Caco-2 (cell line): ENCODE results near the gene GAA. TPM values are rescaled to one million over a fixed set of nuclear protein-coding genes. Genes with fewer than 3 reads are reported as not detected.
A peak's percentile ranks its signal among the peaks of the same experiment; 100 is the strongest.

Source experiments
- BruUV-seq: library from RNA; stranded (reverse); fragments of 400-500 nt; replicated peaks from 2 replicates; lab custom pipeline; 2021; lab: Mats Ljungman, UMichigan
- CTCF ChIA-PET: fragments of 300-600 bp; sonication (Branson Sonifier 250); formaldehyde crosslinking; loops from one replicate; lab custom pipeline; 2022; ENCODE audit warnings: antibody characterized with exemption; lab: Charles Lee
- POLR2A ChIA-PET: fragments of 300-600 bp; sonication (Branson Sonifier 250); formaldehyde crosslinking; loops from one replicate; lab custom pipeline; 2022; ENCODE audit warnings: antibody characterized with exemption; lab: Charles Lee
- DNase-seq, 2 experiments: peaks; one replicate each; pipeline versions ENCODE4 v3.0.0 to v3.0.0-alpha.2; 2020 to 2022
- H3K27me3 ChIP-seq: replicated peaks from 2 replicates; pipeline ENCODE4 v1.6.0; 2011; ENCODE audit warnings: low read length; ENCODE audit not compliant: control insufficient read depth, insufficient read depth
- H3K36me3 ChIP-seq: 2 replicates; pipeline ENCODE4 v1.5.1; 2011; ENCODE audit warnings: low read length; ENCODE audit not compliant: control insufficient read depth, insufficient read depth
- H3K4me1 ChIP-seq: fragments of 250-450 bp; sonication (Bioruptor Pico); 2 replicates; pipeline ENCODE4 v1.5.1; 2020; ENCODE audit warnings: mild to moderate bottlenecking
- H3K4me3 ChIP-seq: 2 replicates; pipeline ENCODE4 v1.5.1; 2011; ENCODE audit warnings: low read depth, mild to moderate bottlenecking, control low read depth, low read length
- H3K9me3 ChIP-seq: fragments of 250-450 bp; sonication (Bioruptor Pico); 2 replicates; pipeline ENCODE4 v1.5.1; 2020; ENCODE audit warnings: mild to moderate bottlenecking, moderate library complexity
- H3K27ac Mint-ChIP-seq: one replicate; pipeline ENCODE4 v1.8.0; 2022; ENCODE audit warnings: mixed read lengths; ENCODE audit not compliant: unreplicated experiment
- H3K27me3 Mint-ChIP-seq: one replicate; pipeline ENCODE4 v1.8.0; 2022; ENCODE audit warnings: mixed read lengths; ENCODE audit not compliant: insufficient read depth, unreplicated experiment
- H3K36me3 Mint-ChIP-seq: one replicate; pipeline ENCODE4 v1.8.0; 2022; ENCODE audit warnings: mild to moderate bottlenecking, mixed read lengths; ENCODE audit not compliant: insufficient read depth, unreplicated experiment
- H3K4me1 Mint-ChIP-seq: one replicate; pipeline ENCODE4 v1.8.0; 2022; ENCODE audit warnings: low read depth, mixed read lengths; ENCODE audit not compliant: unreplicated experiment
- H3K4me3 Mint-ChIP-seq: one replicate; pipeline ENCODE4 v1.8.0; 2022; ENCODE audit warnings: mild to moderate bottlenecking, moderate library complexity, mixed read lengths; ENCODE audit not compliant: unreplicated experiment
- H3K9me3 Mint-ChIP-seq: one replicate; pipeline ENCODE4 v1.8.0; 2022; ENCODE audit warnings: mixed read lengths; ENCODE audit not compliant: unreplicated experiment
- intact Hi-C: fragments of 100-400 bp; cut with micrococcal nuclease; formaldehyde crosslinking; loops from one replicate; pipeline ENCODE4 v1.10.0; 2022; ENCODE audit not compliant: unreplicated experiment
- total RNA-seq: library from RNA; stranded (reverse); gene quantifications from 2 replicates; pipeline ENCODE4 v1.2.3, GENCODE V29; 2022
- TF ChIP-seq, protein P1 (sequence below), 2 experiments: fragments of 200-600 bp in 1 of 2; IDR thresholded peaks; 1 replicate in 1 of 2; 2 replicates in 1 of 2; pipeline versions ENCODE4 v1.5.1 to v1.8.0; 2011 to 2022; ENCODE audit warnings: antibody characterized with exemption in 1 of 2, control low read depth in 1 of 2, inconsistent platforms in 1 of 2, low read depth in 1 of 2, low read length in 1 of 2, mild to moderate bottlenecking in 1 of 2, moderate library complexity in 1 of 2; ENCODE audit not compliant: insufficient read depth in 1 of 2, severe bottlenecking in 1 of 2, unreplicated experiment in 1 of 2

Gene GAA
- total RNA-seq, 1 experiment from 2014 or later, result 42.4 TPM

DNA sequence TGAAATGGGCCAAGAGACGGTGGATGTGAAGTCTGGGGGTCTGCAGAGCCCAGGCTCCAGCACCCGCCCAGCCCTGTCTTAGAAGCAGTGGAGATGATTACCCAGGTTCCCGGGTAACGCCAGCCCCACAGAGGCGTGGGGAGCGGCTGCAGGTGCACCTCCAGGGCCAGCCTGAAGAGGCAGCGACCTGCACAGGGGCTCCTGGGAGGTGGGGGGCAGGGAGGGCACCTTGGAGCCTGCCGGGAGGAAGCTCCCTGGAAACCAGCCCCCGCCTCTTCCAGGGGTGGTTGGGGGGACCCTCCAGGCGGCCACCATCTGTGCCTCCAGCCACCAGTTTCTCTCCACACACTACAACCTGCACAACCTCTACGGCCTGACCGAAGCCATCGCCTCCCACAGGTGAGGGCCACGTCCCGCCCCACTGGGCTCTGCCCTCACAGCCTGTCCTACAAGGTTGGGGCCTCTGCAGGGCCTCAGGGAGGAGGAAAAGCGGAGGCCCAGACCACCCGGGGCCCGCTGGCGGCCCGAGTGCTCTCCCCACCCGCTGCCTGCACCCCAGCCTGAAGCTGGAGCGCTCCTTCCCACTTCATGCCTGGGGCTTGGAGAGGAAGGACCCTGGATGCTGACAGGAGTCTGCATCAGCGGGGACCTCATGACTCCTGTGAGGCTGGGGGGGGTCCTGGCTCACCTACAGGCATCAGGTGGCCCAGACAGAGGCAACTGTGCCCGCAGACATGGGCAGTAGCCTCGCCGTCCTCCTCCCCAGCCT is 10.5 kb downstream of the GAA start:
- no peaks in the 10 kb centered on the region for H3K4me1 Mint-ChIP-seq
- no peaks in the 10 kb centered on the region for H3K36me3 Mint-ChIP-seq
- no peaks in the 10 kb centered on the region for H3K27me3 ChIP-seq
- ChIA-PET POLR2A (no interaction called here), CTCF (interaction anchor here (0.8 kb wide), 1 partner anchor 13 kb away, joined by 3 read pairs; no protein-coding TSS in a partner anchor)
- no peak overlapping the region for H3K4me3 ChIP-seq
- intact Hi-C loops, result no loop called here
- DNase-seq, result peak in 1 of 2 experiments; percentile 38
- H3K36me3 ChIP-seq, result no peaks in the 10 kb centered on the region
- no peaks in the 10 kb centered on the region for H3K9me3 ChIP-seq
- TF ChIP-seq, protein P1, sequence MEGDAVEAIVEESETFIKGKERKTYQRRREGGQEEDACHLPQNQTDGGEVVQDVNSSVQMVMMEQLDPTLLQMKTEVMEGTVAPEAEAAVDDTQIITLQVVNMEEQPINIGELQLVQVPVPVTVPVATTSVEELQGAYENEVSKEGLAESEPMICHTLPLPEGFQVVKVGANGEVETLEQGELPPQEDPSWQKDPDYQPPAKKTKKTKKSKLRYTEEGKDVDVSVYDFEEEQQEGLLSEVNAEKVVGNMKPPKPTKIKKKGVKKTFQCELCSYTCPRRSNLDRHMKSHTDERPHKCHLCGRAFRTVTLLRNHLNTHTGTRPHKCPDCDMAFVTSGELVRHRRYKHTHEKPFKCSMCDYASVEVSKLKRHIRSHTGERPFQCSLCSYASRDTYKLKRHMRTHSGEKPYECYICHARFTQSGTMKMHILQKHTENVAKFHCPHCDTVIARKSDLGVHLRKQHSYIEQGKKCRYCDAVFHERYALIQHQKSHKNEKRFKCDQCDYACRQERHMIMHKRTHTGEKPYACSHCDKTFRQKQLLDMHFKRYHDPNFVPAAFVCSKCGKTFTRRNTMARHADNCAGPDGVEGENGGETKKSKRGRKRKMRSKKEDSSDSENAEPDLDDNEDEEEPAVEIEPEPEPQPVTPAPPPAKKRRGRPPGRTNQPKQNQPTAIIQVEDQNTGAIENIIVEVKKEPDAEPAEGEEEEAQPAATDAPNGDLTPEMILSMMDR (IDR thresholded peaks at IDR 0.05; ENCODE audit: insufficient read depth in 1 of 2, low read depth in 1 of 2, low read length in 1 of 2, severe bottlenecking in 1 of 2, unreplicated experiment in 1 of 2), result no peak
- H3K27me3 Mint-ChIP-seq, result no peaks in the 10 kb centered on the region
- no peaks in the 10 kb centered on the region for H3K4me1 ChIP-seq
- BruUV-seq, result no TSS peak
- H3K9me3 Mint-ChIP-seq, result no peaks in the 10 kb centered on the region
- H3K27ac Mint-ChIP-seq, result no peak overlapping the region
- no peak overlapping the region for H3K4me3 Mint-ChIP-seq

DNA sequence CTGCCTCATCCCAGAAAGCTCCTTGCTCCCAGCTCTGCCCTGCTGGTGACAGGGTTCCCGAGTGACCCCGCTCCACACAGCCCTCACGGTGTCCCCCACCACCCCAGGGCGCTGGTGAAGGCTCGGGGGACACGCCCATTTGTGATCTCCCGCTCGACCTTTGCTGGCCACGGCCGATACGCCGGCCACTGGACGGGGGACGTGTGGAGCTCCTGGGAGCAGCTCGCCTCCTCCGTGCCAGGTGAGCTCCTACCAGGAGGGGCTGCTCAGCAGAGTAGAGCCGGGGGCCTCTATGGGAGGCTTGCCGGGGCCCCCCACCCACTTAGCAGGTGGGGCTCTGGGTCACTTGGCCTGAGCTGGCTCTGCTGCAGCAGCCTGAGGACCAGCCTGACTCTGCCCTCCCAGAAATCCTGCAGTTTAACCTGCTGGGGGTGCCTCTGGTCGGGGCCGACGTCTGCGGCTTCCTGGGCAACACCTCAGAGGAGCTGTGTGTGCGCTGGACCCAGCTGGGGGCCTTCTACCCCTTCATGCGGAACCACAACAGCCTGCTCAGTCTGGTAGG is 11.2 kb downstream of the GAA start:
- Histone ChIP-seq H3K4me3 (no peak overlapping the region), H3K27me3 (no peaks in the 10 kb centered on the region), H3K36me3 (no peaks in the 10 kb centered on the region), H3K9me3 (no peaks in the 10 kb centered on the region), H3K4me1 (no peaks in the 10 kb centered on the region)
- ChIA-PET CTCF (interaction anchor here (0.8 kb wide), 1 partner anchor 12 kb away, joined by 3 read pairs; no protein-coding TSS in a partner anchor), POLR2A (no interaction called here)
- Mint-ChIP-seq H3K27me3 (no peaks in the 10 kb centered on the region), H3K27ac (no peak overlapping the region), H3K4me1 (no peaks in the 10 kb centered on the region), H3K9me3 (no peaks in the 10 kb centered on the region), H3K36me3 (no peaks in the 10 kb centered on the region), H3K4me3 (no peak overlapping the region)
- TF ChIP-seq, protein P1 (IDR thresholded peaks at IDR 0.05; ENCODE audit: insufficient read depth in 1 of 2, low read depth in 1 of 2, low read length in 1 of 2, severe bottlenecking in 1 of 2, unreplicated experiment in 1 of 2), result no peak
- DNase-seq, result no peak
- BruUV-seq, result no TSS peak
- intact Hi-C loops, result no loop called here

DNA sequence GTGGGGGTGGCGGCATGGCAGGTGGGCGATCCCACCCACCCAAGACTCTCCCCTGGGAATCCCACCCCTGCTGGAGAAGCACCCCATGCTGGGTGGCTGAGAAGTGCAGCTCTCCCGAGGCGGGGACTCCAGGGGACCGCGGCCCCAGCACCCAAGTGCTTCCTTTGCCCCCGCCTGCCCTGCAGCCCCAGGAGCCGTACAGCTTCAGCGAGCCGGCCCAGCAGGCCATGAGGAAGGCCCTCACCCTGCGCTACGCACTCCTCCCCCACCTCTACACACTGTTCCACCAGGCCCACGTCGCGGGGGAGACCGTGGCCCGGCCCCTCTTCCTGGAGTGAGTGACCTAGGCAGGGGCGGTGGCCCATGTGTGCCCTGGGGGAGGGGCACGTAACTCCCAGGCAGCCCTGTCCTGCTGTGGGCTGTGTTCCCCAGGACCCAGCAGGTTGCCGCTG is 11.7 kb downstream of the GAA start:
- TF ChIP-seq, protein P1 (IDR thresholded peaks at IDR 0.05; ENCODE audit: insufficient read depth in 1 of 2, low read depth in 1 of 2, low read length in 1 of 2, severe bottlenecking in 1 of 2, unreplicated experiment in 1 of 2), result no peak
- Histone ChIP-seq H3K27me3 (no peaks in the 10 kb centered on the region), H3K4me3 (no peak overlapping the region), H3K9me3 (no peaks in the 10 kb centered on the region), H3K36me3 (no peaks in the 10 kb centered on the region), H3K4me1 (no peaks in the 10 kb centered on the region)
- no peaks in the 10 kb centered on the region for H3K9me3 Mint-ChIP-seq
- no TSS peak for BruUV-seq
- no peaks in the 10 kb centered on the region for H3K27me3 Mint-ChIP-seq
- H3K27ac Mint-ChIP-seq, result no peak overlapping the region
- H3K4me1 Mint-ChIP-seq, result no peaks in the 10 kb centered on the region
- CTCF ChIA-PET, result no interaction called here
- POLR2A ChIA-PET, result no interaction called here
- DNase-seq, result no peak
- intact Hi-C loops, result no loop called here
- H3K36me3 Mint-ChIP-seq, result no peaks in the 10 kb centered on the region
- no peak overlapping the region for H3K4me3 Mint-ChIP-seq
